Measurements from ENCODE around the gene CECR2.

The CECR2 gene

DNA sequence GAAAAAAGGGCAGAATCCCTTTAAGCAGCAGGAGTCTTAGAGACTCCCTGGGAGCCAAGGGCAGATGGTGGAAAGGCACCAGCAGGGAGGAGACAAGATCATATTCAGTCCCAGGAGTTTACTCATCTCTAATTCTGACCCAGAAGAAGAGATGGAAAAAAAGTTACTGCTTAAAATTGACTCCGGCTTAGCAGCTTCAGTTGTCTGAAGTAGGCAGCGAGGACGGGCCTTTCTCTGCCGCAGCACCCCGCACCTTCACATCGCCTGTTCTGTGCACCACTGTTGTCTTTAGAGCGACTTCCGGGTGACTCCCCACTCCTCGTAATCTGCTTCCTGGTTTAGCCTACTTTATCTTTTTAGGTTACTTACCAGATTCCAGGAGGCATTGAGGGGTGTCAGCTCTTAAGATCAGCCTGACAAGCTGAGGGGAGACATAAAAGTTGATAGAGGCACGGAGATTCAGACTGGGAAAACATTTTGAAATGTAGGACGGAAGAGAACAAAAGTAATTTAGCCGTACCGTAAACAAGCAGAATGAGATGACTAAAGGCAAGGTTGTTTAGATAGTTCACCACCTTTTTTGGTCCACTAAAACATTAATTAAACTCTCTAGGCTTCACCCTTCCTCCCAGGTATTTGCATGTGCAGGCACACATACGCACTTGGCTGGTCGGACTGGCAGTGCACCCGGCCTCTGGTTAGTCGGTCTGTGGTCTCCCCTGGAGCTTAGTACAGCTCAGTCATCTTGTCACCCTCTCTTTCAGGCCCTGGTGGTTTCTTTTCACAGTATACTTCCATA, 74.3 kb downstream of the CECR2 start:
- DNase-seq (ENCODE audit: extremely low read depth in 1 of 2, low read depth in 1 of 2): no peak

GRCh38 chr22:17444204-17444504, 74.9 kb downstream of the CECR2 start:
- DNase-seq (ENCODE audit: extremely low read depth in 1 of 2, low read depth in 1 of 2): no peak

GRCh38 chr22:17446698-17447097, 77.4 kb downstream of the CECR2 start:
- no peak for DNase-seq (ENCODE audit: extremely low read depth in 1 of 2, low read depth in 1 of 2)

DNA sequence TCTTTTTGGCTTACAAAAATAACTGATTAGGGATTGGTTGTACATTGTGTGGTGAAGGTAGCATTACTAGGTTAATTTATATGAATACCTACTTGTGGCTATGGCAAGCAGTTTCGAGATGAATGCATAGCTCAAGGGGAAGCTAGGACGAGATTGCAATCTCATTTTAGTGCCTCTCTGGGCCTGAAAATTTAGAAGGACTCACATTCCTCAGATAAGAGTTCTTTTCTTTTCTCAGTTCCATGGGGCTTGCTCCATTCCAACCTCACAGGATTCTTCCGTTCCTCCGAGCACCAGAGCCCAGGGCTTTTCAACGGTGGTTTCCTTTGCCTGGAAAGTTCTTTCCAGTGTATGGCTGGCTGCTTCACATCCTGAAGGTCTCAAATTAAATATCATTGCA, 82.1 kb downstream of the CECR2 start:
- DNase-seq (ENCODE audit: extremely low read depth in 1 of 2, low read depth in 1 of 2): no peak

- DNase-seq (ENCODE audit: extremely low read depth in 1 of 2, low read depth in 1 of 2): no peak
These were observed 91.6 kb downstream of the CECR2 start for GRCh38 chr22:17460895-17461294.

DNA sequence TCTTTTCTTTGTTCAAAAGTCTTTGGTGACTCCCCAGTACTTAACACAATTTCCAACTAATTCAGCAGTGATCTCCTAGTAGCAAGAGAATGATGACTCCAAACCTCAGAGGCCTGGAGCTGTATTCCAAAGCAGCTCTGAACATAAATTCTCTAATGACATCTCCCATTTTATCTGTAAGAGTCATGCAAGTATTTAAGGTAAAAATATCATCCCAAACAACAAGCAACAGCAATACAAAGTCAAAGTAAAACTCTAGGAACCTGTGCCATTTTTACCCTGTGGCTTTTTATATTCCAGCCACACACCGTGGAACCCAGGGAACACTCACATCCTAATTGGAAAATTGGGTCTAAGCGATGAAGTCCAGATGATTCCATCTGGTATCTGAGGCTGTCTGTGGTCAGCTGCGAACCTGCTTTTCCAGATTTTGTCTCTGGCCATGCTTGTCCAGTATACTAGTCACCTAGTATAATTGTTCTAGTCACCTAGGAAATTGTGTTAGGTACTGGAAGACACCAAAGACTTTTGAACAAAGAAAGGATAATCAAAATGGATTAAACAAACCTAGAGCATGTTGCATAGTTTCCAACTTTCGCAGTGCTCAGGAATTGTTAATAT, 101.7 kb downstream of the CECR2 start:
- DNase-seq (ENCODE audit: extremely low read depth in 1 of 2, low read depth in 1 of 2): no peak

GRCh38 chr22:17471886-17472535, 102.8 kb downstream of the CECR2 start:
- DNase-seq (ENCODE audit: extremely low read depth in 1 of 2, low read depth in 1 of 2): no peak

DNA sequence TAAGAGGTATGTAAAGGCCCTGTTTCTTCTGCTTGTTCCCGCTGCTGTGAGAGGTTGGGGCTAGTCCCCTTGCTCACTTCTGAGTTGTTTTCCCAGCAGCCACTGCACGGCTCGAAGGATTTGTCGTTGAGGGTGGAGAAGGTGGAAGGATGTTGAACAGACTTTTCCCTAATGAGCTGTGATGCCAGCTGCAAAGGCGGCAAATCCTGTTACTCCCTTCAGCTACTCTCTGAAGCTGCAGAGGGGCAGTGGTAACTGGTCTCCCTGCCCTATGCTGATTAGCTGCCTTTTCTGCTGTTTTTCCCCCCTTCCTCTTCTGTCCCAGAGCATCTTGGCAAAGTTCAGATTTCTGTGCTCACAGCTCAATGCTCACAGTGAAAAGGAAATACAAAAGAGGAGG, 103.7 kb downstream of the CECR2 start:
- no peak for DNase-seq (ENCODE audit: extremely low read depth in 1 of 2, low read depth in 1 of 2)

GRCh38 chr22:17475318-17476230, 106.3 kb downstream of the CECR2 start:
- no peak for DNase-seq (ENCODE audit: extremely low read depth in 1 of 2, low read depth in 1 of 2)

GRCh38 chr22:17476838-17477237, 107.6 kb downstream of the CECR2 start:
- no peak for DNase-seq (ENCODE audit: extremely low read depth in 1 of 2, low read depth in 1 of 2)

- DNase-seq (ENCODE audit: extremely low read depth in 1 of 2, low read depth in 1 of 2): no peak
These were observed 108.2 kb downstream of the CECR2 start for GRCh38 chr22:17477391-17477833.

DNA sequence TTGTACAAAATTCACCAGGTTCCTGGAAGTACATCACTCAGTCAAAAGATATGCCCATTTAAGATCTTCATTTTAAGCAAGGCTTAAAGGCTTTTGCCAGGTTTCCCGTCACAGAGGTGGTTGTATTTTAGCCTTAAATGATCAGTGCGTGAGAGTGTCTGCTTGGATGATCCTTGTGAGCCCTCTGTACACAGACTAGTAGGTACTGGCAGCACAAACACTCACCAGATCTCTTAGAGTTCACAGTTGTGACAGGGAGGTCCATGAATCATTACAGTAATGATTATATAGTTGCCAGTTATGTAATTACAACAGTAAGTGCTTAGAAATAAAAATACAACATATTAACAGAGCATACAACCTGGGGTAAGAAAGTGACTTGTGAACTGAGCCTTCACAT, 109.9 kb downstream of the CECR2 start:
- no peak for DNase-seq (ENCODE audit: extremely low read depth in 1 of 2, low read depth in 1 of 2)

GRCh38 chr22:17481424-17481823, 112.2 kb downstream of the CECR2 start:
- DNase-seq (ENCODE audit: extremely low read depth in 1 of 2, low read depth in 1 of 2): no peak

- no peak for DNase-seq (ENCODE audit: extremely low read depth in 1 of 2, low read depth in 1 of 2)
These were observed 114.6 kb downstream of the CECR2 start for GRCh38 chr22:17483688-17484372.

- no peak for DNase-seq (ENCODE audit: extremely low read depth in 1 of 2, low read depth in 1 of 2)
These were observed 115.3 kb downstream of the CECR2 start for GRCh38 chr22:17484608-17485007.

DNA sequence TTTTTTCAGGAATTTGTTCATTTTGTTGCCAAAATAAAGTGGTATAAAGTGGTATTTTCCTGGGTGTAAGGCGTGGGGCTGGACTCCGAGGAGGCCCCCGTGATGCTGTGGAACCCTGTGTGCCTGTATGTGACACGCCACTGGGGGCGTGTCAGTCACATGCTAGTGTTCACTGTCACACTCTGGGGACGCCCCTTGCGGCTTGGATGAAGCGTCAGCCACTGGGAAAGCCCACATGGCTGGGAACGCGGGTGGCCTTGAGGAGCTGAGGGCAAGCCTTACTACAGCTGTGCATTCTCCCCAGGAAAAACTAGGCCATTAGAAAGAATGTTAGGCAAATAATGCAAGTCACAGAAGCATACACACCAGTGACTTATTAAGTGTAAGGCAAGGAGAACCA, 117.1 kb downstream of the CECR2 start:
- DNase-seq (ENCODE audit: extremely low read depth in 1 of 2, low read depth in 1 of 2): no peak

DNA sequence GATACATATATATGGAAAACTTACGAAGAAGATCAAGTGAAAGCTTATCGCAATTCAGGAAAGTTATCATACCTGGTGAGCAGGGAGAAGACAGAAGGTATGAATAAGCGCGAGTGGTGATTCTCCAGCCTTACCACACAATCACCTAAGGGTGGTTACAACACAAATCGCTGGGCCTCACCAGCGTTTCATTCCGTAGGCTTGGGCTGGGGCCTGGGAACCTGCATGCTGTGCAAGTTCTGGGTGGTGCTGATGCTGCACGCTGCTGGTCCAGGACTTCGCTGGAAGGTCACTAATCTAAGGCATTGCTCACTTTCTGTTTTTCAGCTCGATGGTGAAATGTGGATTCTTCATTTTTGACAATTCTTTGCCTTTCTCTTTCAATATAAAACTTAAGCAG, 117.5 kb downstream of the CECR2 start:
- no peak for DNase-seq (ENCODE audit: extremely low read depth in 1 of 2, low read depth in 1 of 2)

DNA sequence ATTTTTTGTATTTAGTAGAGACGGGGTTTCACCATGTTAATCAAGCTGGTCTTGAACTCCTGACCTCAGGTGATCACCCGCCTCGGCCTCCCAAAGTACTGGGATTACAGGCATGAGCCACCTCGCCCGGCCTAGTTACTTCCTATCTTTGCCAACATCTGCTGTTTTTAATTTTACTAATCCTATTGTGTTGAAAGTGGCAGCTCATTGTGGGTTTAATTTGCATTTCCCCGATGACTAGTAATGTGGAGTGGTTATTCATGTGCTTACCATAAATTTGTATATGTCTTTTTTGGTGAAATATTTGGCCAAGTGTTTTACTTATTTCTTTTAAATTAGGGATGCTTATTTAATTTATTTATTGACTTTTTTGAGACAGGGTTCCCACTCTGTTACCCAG, 119.8 kb downstream of the CECR2 start:
- DNase-seq (ENCODE audit: extremely low read depth in 1 of 2, low read depth in 1 of 2): no peak

- DNase-seq (ENCODE audit: extremely low read depth in 1 of 2, low read depth in 1 of 2): no peak
These were observed 121.9 kb downstream of the CECR2 start for GRCh38 chr22:17491090-17491640.

- DNase-seq (ENCODE audit: extremely low read depth in 1 of 2, low read depth in 1 of 2): no peak
These were observed 123.0 kb downstream of the CECR2 start for GRCh38 chr22:17492247-17492646.

All from stimulated activated CD8-positive, alpha-beta memory T cell treated with anti-CD3 and anti-CD28 coated beads, Interleukin-7, amount 100 ng/mL, for 48 hours (primary cell).